ENCODE results near the gene PITPNC1. TPM values are rescaled to one million over a fixed set of nuclear protein-coding genes. Genes with fewer than 3 reads are reported as not detected.
A peak's percentile ranks its signal among the peaks of the same experiment; 100 is the strongest.

The PITPNC1 gene
- total and polyA plus RNA-seq, 12 donors = 4.9 to 33.0 (median 14.0) TPM

DNA sequence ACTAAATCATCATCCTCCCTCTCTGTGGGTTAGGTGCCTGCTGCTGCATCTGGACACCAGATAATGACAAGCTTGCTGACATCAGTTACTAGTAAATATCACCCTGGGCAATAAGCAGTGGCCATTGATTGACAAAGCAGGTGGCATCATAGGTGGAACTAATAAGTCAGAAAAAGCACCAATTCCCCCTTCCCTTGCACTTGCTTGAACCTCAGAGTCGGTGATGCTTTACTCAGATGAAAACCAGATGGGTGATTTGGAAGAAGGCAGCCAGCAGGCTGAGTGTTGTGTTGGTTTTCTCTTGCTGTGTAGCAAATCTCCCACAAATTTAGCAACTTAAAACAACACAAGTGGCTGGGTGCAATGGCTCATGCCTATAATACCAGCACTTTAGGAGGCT, 193.7 kb downstream of the PITPNC1 start:
- Histone ChIP-seq H3K36me3 (replicated peaks in 1 of 2) (no peaks in the 10 kb centered on the region), H3K9me3 (replicated peaks in 1 of 3) (no peaks in the 10 kb centered on the region), H3K27me3 (no peaks in the 10 kb centered on the region), H3K4me3 (no peak overlapping the region), H3K27ac (no peak overlapping the region), H3K4me1 (replicated peaks in 1 of 2) (peaks cover 0 to 13% of the 10 kb centered on the region in 2 donors)
- TF ChIP-seq, protein P1, sequence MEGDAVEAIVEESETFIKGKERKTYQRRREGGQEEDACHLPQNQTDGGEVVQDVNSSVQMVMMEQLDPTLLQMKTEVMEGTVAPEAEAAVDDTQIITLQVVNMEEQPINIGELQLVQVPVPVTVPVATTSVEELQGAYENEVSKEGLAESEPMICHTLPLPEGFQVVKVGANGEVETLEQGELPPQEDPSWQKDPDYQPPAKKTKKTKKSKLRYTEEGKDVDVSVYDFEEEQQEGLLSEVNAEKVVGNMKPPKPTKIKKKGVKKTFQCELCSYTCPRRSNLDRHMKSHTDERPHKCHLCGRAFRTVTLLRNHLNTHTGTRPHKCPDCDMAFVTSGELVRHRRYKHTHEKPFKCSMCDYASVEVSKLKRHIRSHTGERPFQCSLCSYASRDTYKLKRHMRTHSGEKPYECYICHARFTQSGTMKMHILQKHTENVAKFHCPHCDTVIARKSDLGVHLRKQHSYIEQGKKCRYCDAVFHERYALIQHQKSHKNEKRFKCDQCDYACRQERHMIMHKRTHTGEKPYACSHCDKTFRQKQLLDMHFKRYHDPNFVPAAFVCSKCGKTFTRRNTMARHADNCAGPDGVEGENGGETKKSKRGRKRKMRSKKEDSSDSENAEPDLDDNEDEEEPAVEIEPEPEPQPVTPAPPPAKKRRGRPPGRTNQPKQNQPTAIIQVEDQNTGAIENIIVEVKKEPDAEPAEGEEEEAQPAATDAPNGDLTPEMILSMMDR (IDR thresholded peaks at IDR 0.05) = no peak
- no peak for TF ChIP-seq POLR2A (IDR thresholded peaks at IDR 0.05)
- 87 to 100% (median 100%) methylated on average over 1 of the region's 1 CpG for WGBS, 4 donors
- peak in 1 of 7 donors; percentile 13 for DNase-seq
- intact Hi-C loops (cut with DNase I) = no loop called here

DNA sequence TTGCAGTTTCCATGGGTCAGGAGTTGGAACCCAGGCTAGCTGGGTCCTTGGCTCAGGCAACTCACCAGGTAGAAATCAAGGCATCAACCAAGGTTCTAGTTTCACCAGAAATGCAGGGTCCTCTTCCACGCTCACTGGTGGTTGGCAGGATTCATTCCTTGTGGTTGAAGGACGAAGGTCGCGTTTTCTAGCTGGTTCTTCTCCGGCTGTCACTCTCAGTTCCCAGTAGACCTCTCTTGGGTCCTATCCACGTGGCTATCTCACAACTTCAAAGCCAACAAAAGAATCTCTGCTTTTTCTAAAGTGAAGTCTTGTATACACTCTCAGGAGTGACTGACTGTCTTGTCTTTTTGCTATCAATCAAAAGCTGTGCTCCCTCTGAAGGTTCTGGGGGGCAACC, 194.4 kb downstream of the PITPNC1 start:
- intact Hi-C loops (cut with DNase I) = no loop called here
- no peaks in the 10 kb centered on the region for H3K27me3 ChIP-seq

DNA sequence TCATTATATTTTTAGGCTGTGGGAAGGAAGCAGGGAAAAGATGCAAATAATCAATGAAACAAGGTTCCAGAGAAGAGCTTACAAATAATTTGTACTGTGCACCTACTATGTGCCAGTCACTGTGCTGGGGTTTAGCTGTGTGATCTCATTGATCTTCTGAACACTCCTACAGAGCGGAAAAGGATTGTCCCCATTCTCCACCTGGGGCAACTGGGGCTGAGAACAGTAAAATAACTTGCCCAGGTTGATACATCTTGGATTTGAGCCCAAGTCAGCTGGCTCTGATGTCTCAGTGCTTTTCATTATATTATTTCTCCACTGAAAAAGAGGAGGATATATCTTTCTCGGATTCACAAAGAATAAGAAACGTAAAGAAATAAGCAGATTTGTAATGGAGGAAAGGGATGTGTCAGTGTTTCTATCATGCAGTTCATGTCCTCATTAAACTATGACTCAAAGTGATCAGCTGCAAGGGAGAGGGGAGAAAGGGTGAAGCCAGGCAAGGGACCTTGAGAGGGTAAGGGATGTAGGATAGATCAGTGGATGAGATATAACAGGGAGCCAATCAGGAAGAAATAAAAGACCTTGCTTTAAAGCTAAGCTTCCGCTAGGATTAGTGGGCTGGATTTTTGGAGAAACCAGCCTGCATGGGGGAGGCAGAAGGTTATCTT, 197.0 kb downstream of the PITPNC1 start:
- intact Hi-C loops (cut with DNase I) = no loop called here
- 53 to 70% (median 61%) methylated on average over 4 of the region's 4 CpGs for WGBS, 4 donors
- peaks cover 0 to 13% of the 10 kb centered on the region in 2 donors for H3K4me1 ChIP-seq (replicated peaks in 1 of 2)

More for the DNA sequence above, 194.4 kb downstream of the PITPNC1 start:
- 75 to 84% (median 80%) methylated on average over 6 of the region's 6 CpGs for WGBS, 4 donors
- Histone ChIP-seq H3K4me1 (replicated peaks in 1 of 2) (peaks cover 0 to 13% of the 10 kb centered on the region in 2 donors), H3K27ac (no peak overlapping the region), H3K9me3 (replicated peaks in 1 of 3) (no peaks in the 10 kb centered on the region), H3K4me3 (no peak overlapping the region), H3K36me3 (replicated peaks in 1 of 2) (no peaks in the 10 kb centered on the region)
- TF ChIP-seq, protein P1 (IDR thresholded peaks at IDR 0.05) = no peak
- TF ChIP-seq POLR2A (IDR thresholded peaks at IDR 0.05) = no peak
- peak in 1 of 7 donors; percentile 33 for DNase-seq

DNA sequence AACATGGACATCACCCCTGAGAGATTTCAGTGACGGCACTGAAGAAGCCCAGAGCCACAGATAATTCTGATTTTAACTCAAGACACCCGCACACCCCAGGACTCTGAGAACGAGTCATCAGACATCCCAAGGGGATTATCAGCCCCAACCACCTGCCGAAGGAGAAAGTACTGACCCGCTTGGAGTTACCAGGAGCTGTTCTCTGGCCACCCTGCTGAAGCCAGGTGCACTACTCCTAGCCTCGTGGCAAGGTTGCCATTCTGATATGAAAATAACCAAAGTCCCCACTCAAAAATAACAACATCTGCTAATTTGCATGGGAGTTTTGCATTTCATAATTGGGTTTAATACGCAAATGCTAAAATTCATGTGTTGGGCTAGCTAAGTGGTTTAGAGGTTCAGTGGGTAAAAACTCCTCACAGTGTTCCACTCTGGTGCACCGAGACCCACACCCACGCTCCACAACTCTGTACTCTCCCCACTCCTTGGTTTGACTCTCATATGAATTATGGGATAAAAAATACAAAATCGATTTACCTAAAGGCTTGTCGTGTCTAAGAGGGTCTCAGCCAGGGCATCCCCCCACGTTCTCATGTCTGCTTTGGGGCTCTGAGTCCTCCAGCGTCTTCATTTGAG, 197.7 kb downstream of the PITPNC1 start:
- H3K9me3 ChIP-seq (replicated peaks in 1 of 3) = no peaks in the 10 kb centered on the region
- intact Hi-C loops (cut with DNase I) = no loop called here
- no peaks in the 10 kb centered on the region for H3K36me3 ChIP-seq (replicated peaks in 1 of 2)
- H3K27me3 ChIP-seq = no peaks in the 10 kb centered on the region
- no peak overlapping the region for H3K4me3 ChIP-seq
- TF ChIP-seq, protein P1 (IDR thresholded peaks at IDR 0.05) = no peak
- TF ChIP-seq POLR2A (IDR thresholded peaks at IDR 0.05) = no peak
- peaks cover 0 to 6% of the 10 kb centered on the region in 2 donors for H3K4me1 ChIP-seq (replicated peaks in 1 of 2)
- WGBS, 4 donors = 65 to 77% (median 67%) methylated on average over 10 to 13 of the region's 13 CpGs
- H3K27ac ChIP-seq = peak overlapping the region in 2 of 5 donors; percentile 46 to 52
- peak in 1 of 7 donors; percentile 30 for DNase-seq

More for the DNA sequence above, 197.0 kb downstream of the PITPNC1 start:
- H3K9me3 ChIP-seq (replicated peaks in 1 of 3) = no peaks in the 10 kb centered on the region
- H3K27me3 ChIP-seq = no peaks in the 10 kb centered on the region
- H3K4me3 ChIP-seq = no peak overlapping the region
- peak overlapping the region in 2 of 5 donors; percentile 46 to 52 for H3K27ac ChIP-seq
- TF ChIP-seq POLR2A (IDR thresholded peaks at IDR 0.05) = no peak
- TF ChIP-seq, protein P1 (IDR thresholded peaks at IDR 0.05) = no peak
- peak in 5 of 7 donors; percentile 63 to 75 (median 67) for DNase-seq
- H3K36me3 ChIP-seq (replicated peaks in 1 of 2) = no peaks in the 10 kb centered on the region

All from adrenal gland (tissue), 12 donors.